Panc1 (cell line): ENCODE measurements around the gene PDE1C. TPM values are rescaled to one million over a fixed set of nuclear protein-coding genes. Genes with fewer than 3 reads are reported as not detected.

ENCODE experiments used
- ATAC-seq: fragments of 200-7000 bp; cut with Tn5 transposase; 2 replicates; pipeline ENCODE4 v1.9.1; 2020; ENCODE audit warnings: mild to moderate bottlenecking, moderate library complexity
- BruUV-seq: library from RNA; stranded (reverse); fragments of 400-500 nt; replicated peaks from 2 replicates; lab custom pipeline; 2021; lab: Mats Ljungman, UMichigan
- CTCF ChIA-PET: fragments of 300-600 bp; sonication (Branson Sonifier 250); formaldehyde crosslinking; loops from one replicate; lab custom pipeline; 2022; ENCODE audit warnings: antibody characterized with exemption; lab: Charles Lee
- POLR2A ChIA-PET: fragments of 300-600 bp; sonication (Branson Sonifier 250); formaldehyde crosslinking; loops from one replicate; lab custom pipeline; 2022; ENCODE audit warnings: antibody characterized with exemption; lab: Charles Lee
- DNase-seq: peaks from one replicate; pipeline ENCODE4 v3.0.0-alpha.2; 2010; ENCODE audit warnings: low read depth, low spot score
- H3K27ac ChIP-seq: 2 replicates; pipeline ENCODE4 v1.5.1; 2011; ENCODE audit warnings: mild to moderate bottlenecking, low read length, inconsistent platforms
- H3K27me3 ChIP-seq: fragments of 200-500 bp; sonication (Bioruptor generic); 2 replicates; pipeline ENCODE4 v1.6.0; 2014; ENCODE audit warnings: low read length, inconsistent platforms; ENCODE audit not compliant: control insufficient read depth, insufficient read depth
- H3K36me3 ChIP-seq: fragments of 200-500 bp; sonication (Bioruptor generic); 2 replicates; pipeline ENCODE4 v1.5.1; 2014; ENCODE audit warnings: inconsistent platforms, mild to moderate bottlenecking, low read length, moderate library complexity; ENCODE audit not compliant: control insufficient read depth, insufficient read depth
- H3K4me1 ChIP-seq: 2 replicates; pipeline ENCODE4 v1.5.1; 2011; ENCODE audit warnings: inconsistent platforms, mild to moderate bottlenecking, low read length, moderate library complexity; ENCODE audit not compliant: control insufficient read depth, insufficient read depth
- H3K4me3 ChIP-seq, 2 experiments: 2 replicates each; pipeline ENCODE4 v1.5.1; 2011 to 2012; ENCODE audit warnings: low read depth in 2 of 2, low read length in 2 of 2, mild to moderate bottlenecking in 2 of 2, inconsistent platforms in 1 of 2, moderate library complexity in 1 of 2
- H3K9me3 ChIP-seq: fragments of 200-500 bp; sonication (Bioruptor generic); 2 replicates; pipeline ENCODE4 v1.5.1; 2014; ENCODE audit warnings: low read depth, mild to moderate bottlenecking, inconsistent platforms, low read length, moderate library complexity; ENCODE audit not compliant: control insufficient read depth, insufficient read depth
- POLR2AphosphoS5 ChIP-seq: IDR thresholded peaks from 2 replicates; pipeline ENCODE4 v1.6.1; 2012; ENCODE audit warnings: mild to moderate bottlenecking, low read depth, low read length, moderate library complexity
- SIN3A ChIP-seq: IDR thresholded peaks from 2 replicates; pipeline ENCODE4 v1.6.1; 2012; ENCODE audit warnings: low read depth, mild to moderate bottlenecking, low read length, moderate library complexity, borderline replicate concordance; ENCODE audit not compliant: insufficient read depth
- TCF7L2 ChIP-seq: IDR thresholded peaks from 2 replicates; pipeline ENCODE4 v1.6.1; 2011; ENCODE audit warnings: mild to moderate bottlenecking, low read depth, low read length, inconsistent platforms
- in situ Hi-C: cut with HindIII; loops from 2 replicates; pipeline ENCODE4 v1.10.0; 2016; ENCODE audit warnings: low sequenced_read_pairs, low pct_unique_long_range_greater_than_20kb
- intact Hi-C: fragments of 100-400 bp; cut with micrococcal nuclease; formaldehyde crosslinking; loops from one replicate; pipeline ENCODE4 v1.10.0; 2022; ENCODE audit not compliant: unreplicated experiment
- total RNA-seq: library from RNA; stranded (reverse); gene quantifications from one replicate; pipeline ENCODE4 v1.2.1, GENCODE V29; 2021; ENCODE audit not compliant: unreplicated experiment
- TF ChIP-seq, protein P1 (sequence below), 2 experiments: IDR thresholded peaks; 2 replicates each; pipeline ENCODE4 v1.6.1; 2011 to 2012; ENCODE audit warnings: low read depth in 2 of 2, control low read depth in 1 of 2, low read length in 1 of 2, mild to moderate bottlenecking in 1 of 2, moderate library complexity in 1 of 2; ENCODE audit not compliant: insufficient read depth in 1 of 2
- TF ChIP-seq, protein P2 (sequence below): fragments of 450-650 bp; IDR thresholded peaks from 2 replicates; pipeline ENCODE4 v1.5.1; 2017; ENCODE audit warnings: mild to moderate bottlenecking

The PDE1C gene
- total RNA-seq, 1 experiment from 2014 or later, result not detected

DNA sequence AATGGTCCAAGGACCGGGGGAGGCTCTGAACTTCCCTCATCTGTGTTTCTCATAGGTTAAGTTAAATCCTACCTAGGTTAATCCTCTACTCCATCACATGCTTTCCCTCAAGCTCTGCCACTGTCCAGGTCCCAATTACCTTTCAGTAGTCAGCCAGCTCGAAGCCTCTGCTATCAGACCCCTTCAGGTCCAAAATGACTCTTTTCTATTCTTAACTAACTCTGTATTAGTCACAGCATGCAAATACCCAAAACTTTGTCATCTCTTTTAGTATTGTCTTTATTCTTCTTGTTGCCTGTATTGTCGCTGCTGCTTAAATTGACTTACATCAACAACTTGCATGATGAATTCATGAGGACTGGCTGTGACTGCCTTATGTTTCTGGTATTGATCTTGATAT, 367.9 kb downstream of the PDE1C start:
- Histone ChIP-seq H3K36me3 (no peaks in the 10 kb centered on the region), H3K27me3 (0 out of 2 replicates have a peak, but pooled peaks cover 3% of the 10 kb centered on the region), H3K9me3 (no peaks in the 10 kb centered on the region), H3K27ac (no peak overlapping the region), H3K4me1 (no peaks in the 10 kb centered on the region), H3K4me3 (no peak overlapping the region)
- intact Hi-C loops (no loop called here), in situ Hi-C loops (no loop called here)
- DNase-seq (no peak), ATAC-seq (no peak)
- POLR2A ChIA-PET, result no interaction called here
- TF ChIP-seq POLR2AphosphoS5 (no peak), TCF7L2 (no peak), SIN3A (no peak)
- TF ChIP-seq, protein P1, sequence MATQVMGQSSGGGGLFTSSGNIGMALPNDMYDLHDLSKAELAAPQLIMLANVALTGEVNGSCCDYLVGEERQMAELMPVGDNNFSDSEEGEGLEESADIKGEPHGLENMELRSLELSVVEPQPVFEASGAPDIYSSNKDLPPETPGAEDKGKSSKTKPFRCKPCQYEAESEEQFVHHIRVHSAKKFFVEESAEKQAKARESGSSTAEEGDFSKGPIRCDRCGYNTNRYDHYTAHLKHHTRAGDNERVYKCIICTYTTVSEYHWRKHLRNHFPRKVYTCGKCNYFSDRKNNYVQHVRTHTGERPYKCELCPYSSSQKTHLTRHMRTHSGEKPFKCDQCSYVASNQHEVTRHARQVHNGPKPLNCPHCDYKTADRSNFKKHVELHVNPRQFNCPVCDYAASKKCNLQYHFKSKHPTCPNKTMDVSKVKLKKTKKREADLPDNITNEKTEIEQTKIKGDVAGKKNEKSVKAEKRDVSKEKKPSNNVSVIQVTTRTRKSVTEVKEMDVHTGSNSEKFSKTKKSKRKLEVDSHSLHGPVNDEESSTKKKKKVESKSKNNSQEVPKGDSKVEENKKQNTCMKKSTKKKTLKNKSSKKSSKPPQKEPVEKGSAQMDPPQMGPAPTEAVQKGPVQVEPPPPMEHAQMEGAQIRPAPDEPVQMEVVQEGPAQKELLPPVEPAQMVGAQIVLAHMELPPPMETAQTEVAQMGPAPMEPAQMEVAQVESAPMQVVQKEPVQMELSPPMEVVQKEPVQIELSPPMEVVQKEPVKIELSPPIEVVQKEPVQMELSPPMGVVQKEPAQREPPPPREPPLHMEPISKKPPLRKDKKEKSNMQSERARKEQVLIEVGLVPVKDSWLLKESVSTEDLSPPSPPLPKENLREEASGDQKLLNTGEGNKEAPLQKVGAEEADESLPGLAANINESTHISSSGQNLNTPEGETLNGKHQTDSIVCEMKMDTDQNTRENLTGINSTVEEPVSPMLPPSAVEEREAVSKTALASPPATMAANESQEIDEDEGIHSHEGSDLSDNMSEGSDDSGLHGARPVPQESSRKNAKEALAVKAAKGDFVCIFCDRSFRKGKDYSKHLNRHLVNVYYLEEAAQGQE (IDR thresholded peaks at IDR 0.05; ENCODE audit: insufficient read depth in 1 of 2, low read depth in 2 of 2, low read length in 1 of 2), result no peak
- TF ChIP-seq, protein P2, sequence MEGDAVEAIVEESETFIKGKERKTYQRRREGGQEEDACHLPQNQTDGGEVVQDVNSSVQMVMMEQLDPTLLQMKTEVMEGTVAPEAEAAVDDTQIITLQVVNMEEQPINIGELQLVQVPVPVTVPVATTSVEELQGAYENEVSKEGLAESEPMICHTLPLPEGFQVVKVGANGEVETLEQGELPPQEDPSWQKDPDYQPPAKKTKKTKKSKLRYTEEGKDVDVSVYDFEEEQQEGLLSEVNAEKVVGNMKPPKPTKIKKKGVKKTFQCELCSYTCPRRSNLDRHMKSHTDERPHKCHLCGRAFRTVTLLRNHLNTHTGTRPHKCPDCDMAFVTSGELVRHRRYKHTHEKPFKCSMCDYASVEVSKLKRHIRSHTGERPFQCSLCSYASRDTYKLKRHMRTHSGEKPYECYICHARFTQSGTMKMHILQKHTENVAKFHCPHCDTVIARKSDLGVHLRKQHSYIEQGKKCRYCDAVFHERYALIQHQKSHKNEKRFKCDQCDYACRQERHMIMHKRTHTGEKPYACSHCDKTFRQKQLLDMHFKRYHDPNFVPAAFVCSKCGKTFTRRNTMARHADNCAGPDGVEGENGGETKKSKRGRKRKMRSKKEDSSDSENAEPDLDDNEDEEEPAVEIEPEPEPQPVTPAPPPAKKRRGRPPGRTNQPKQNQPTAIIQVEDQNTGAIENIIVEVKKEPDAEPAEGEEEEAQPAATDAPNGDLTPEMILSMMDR, result no peak
- no TSS peak for BruUV-seq
- CTCF ChIA-PET, result no interaction called here
